ENCODE results near the gene ASB12. TPM values are rescaled to one million over a fixed set of nuclear protein-coding genes. Genes with fewer than 3 reads are reported as not detected.

The ASB12 gene
- total and polyA plus RNA-seq, 2 of the 8 experiments (the other 6 are each of a cell fraction or from before 2014, with no cell fraction given) = 1.3 to 1.7 TPM

DNA sequence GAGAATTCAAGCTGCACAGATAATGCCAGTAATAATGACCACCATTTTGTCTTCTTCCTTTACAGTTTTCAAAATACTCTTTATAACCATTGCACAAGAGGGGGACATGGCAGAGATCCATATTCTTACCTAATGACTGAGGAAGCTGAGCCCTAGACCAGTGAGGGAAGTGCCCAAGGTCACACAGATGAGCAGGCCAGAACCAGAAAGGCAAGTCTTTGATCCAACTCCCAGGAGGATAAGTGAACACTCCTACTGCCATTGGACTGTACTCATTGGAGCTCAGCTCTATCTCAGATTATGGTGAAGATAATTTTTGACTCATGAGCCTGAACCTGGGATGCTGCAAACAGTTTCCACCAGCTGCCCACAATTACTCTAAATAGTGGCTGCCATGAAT lies 53.5 kb downstream of the ASB12 start (continued):
- TF ChIP-seq MAFK (IDR thresholded peaks at IDR 0.05; ENCODE audit: low read depth, low read length) (no peak), TBP (IDR thresholded peaks at IDR 0.05; ENCODE audit: low read depth, low read length) (no peak), SP2 (IDR thresholded peaks at IDR 0.05; ENCODE audit: low read length) (no peak)

Small RNAs within 50 kb of the gene (small RNA-seq; reads per million reads assigned to genes)
- not detected for gene RN7SL799P (ENCODE audit: insufficient read depth)

Other genes starting within 250 kb of the ASB12 start
- 9.4 and 10.2 TPM in 2 replicates for gene AMER1, start 24.9 kb downstream of the ASB12 start, total RNA-seq (2021; fragmentation: NEBNext Ultra II Directional; extraction: Animal tissue kit (Norgen Biotek cat#: 25700))
- 3.2 and 3.3 TPM in 2 replicates for gene AMER1, start 24.9 kb downstream of the ASB12 start, polyA plus RNA-seq (2011; rRNA removed)
- 5.3 and 6.3 TPM in 2 replicates for gene MTMR8, start 164.8 kb upstream of the ASB12 start, total RNA-seq (2021; fragmentation: NEBNext Ultra II Directional; extraction: Animal tissue kit (Norgen Biotek cat#: 25700))
- 0.77 and 1.3 TPM in 2 replicates for gene MTMR8, start 164.8 kb upstream of the ASB12 start, polyA plus RNA-seq (2011; rRNA removed)